HG03521 (cell line): ENCODE data around the gene RTN4R.
"Not testable (repeated sequence)": the region's sequence is repeated elsewhere in the genome, so short reads cannot be mapped to it uniquely, and the experiment has no call there.

ENCODE experiments used
- ATAC-seq: cut with Tn5 transposase; IDR thresholded peaks from one replicate; pipeline ENCODE4 v1.9.1; 2021; ENCODE audit warnings: mild to moderate bottlenecking, moderate library complexity; ENCODE audit not compliant: unreplicated experiment

RTN4R gene

GRCh38 chr22:20272700-20273099 lies 4.6 kb upstream of the RTN4R start:
- ATAC-seq = no peak

- ATAC-seq = no peak
Measured at GRCh38 chr22:20272174-20272573, 4.1 kb upstream of the RTN4R start.

- no peak for ATAC-seq
Measured at GRCh38 chr22:20271114-20271994, 3.2 kb upstream of the RTN4R start.

DNA sequence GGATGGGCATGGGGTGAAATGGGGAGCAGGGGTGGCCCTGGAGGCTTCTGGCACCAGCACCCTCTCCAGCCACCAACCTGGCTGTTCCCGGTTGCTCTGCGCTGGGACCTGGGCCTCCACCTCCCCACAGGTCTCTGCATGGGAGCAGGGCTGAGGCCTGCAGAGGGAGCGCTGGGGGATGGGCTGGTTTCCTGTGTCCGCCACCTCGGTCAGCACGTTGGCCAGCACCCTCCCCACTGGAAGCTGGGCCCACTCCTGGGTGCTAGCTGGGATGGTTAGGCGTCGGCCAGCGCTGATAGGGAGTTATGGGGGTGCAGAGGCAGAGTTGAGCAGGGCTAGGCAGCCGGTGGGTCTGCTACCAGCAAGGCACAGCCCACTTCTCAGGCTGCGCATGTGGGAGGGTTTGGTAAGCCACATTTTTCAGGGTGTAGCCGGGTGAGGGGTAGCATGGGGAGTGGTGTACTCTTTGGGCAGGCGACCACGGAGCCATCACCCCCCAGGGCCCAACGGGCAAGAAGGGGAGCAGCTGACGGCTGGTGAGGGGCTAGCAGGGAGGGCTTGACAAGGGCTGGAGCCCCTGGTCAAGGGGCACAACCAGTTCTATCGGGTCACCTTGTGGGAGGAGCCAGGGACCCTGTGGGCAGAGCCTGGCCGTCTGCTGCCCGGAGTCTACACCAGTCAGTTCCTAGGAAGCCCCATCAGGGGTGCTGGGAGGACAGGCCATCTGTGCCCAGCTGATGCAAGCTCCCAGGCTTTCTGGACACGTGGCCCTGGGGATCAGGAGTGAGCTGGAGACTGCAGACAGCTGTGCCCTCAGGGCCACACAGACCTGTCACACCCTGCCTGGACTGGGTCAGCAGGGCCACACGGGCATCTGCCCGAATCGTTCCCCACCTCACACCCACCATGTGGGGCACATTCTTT lies 2.3 kb upstream of the RTN4R start:
- ATAC-seq = not testable (repeated sequence)

DNA sequence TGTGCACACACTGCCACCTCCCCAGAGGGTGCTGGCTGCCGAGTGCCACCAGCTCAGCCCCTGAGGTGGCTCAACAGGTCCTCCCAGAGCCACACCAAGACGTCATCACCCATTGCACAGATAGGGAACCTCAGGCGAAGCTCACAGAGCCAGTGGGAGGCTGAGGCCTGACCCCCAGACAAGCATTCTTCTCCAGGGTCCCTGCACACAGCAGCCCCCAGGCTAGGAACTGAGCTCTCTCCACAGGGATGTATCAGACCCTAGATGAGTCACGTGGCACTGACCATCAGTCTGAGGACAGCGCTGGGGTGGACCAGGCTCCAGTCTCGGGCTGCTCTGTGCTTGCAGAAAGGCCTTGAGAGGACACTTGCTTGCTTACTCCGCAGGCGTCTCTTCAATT lies 1.6 kb upstream of the RTN4R start:
- ATAC-seq = not testable (repeated sequence)

DNA sequence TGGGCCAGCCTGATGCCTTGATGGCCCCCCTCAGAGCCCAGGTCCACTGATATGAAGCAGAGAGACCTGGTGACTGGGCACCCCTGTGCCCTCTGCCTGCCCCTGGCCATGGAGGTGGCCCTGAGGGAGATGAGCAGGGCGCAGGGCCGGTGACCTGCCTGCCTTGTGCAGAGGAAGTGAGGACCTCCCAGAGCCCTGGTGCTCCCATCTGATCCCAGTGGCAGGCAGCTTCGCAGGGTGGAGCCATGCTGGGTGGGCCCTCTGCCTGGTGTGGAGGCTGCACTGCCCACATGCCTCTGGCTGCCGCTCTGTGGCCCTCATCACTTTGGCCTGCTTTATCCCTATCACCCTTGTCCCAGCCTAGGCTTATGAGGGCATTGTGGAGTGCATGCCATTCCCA lies 1.1 kb upstream of the RTN4R start:
- not testable (repeated sequence) for ATAC-seq

GRCh38 chr22:20267441-20268278 lies 458 bp downstream of the RTN4R start:
- ATAC-seq = no peak

GRCh38 chr22:20266667-20267440 lies 1.3 kb downstream of the RTN4R start:
- ATAC-seq = not testable (repeated sequence)

GRCh38 chr22:20265772-20266666 lies 2.1 kb downstream of the RTN4R start:
- not testable (repeated sequence) for ATAC-seq

- no peak for ATAC-seq
Measured at GRCh38 chr22:20264614-20265452, 3.3 kb downstream of the RTN4R start.

DNA sequence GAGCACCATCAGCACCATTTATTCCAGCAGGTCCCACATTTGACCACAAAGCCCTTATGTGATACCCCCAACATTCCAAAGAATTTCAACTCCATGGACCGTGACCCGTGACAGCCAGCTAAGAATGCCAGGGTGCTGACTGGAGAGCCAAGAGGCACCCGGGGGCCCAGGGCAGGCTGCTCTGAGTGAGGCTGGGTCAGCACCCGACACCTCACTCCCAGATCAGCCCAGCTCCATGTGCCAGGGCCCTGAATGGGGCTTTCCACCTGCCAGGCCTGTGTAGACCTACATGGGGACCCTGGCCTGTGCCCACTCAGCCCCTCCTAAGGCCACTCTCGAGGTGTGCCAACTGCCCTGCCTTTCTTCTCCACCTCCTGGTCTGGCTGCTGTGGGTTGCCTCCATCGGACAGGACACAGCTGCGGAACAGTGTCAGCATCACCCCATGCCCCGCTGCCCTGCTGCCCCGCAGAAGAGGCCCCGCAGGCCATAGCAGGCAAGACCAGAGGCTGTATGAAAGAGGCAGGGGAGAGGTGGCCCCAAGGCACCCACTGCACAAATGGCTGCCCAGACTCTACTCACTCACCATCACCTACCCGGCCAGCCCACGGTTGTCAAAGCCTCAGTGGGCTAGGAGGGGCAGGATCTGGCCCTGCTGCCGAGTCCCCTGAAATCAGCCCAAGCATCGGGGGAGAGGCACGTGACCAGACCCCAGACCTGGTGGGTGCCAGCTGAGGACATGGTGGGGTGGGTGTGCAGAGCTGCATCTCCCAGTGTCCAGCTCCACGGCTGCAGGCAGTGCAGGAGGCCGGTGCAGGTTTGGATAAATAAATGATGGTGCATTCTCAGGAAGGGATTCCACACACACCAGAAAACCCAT lies 4.5 kb downstream of the RTN4R start:
- ATAC-seq = not testable (repeated sequence)

- no peak for ATAC-seq
Measured at GRCh38 chr22:20262582-20263147, 5.5 kb downstream of the RTN4R start.

DNA sequence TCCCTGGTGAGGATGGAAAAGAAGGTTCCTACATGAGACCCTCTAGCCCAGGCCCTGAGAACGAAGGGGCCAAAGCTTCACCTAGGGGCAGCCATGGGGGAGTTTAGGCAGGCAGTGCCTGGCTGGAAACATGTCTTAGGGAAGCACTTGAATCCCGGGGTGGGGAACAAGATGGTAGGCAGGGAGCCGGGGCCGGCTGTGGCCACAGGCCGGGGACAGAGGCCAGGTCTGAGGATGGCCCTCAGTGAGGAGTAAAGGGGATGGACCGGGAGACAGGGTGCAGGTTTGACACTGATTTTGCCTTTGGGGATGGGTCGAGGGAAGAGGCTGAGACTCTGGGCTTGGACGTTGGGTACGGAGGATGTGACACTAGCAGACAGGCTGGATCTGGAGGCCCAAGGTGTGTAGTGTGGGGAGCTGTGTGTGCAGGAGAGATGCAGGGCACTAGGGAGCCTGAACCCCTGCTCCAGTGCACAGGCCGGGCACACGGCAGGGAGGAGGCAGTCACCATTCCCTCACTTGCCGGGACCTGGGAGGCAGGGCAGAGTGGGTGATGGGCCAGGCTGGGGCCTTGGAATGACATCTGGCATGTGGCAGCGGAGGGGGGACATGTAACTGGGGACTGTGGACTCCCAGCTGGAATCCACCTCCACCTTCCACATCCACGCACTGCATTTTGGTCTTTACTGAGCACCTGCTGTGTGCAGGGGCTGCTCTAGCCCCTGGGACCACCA lies 6.1 kb downstream of the RTN4R start:
- ATAC-seq = no peak

DNA sequence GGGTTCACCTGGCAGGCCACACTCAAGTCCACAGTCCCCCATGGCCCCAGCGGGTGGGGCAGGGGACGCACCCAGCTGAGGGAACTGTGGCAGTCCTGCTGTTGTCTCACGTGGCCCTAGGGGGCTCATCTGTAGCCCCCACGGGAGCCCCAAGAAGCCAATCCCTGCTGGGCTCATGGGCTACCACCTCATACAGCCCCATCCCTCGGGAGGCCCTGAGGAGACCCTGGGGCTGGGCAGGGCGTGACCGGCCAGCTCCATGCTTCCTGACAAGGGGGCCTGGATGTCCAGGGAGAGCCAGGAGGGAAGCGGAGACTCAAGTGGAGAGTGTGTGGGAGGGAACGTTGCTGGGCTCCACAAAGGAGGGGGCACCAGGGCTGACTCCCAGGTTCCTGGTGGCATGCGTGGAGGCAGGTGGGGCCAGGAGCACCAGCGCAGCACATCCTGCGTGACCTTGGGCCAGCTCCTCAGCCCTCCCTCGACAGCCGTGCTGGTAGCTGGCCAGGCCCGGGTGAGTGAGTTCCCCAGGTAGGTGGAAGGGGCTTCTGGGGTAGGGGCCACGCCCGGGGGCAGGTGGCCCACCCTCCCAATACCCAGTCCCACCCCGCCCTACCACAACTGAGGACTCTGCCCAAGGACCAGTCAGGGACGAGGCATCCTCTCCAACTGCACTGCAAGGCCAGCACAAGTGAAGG lies 7.9 kb downstream of the RTN4R start:
- ATAC-seq = no peak

DNA sequence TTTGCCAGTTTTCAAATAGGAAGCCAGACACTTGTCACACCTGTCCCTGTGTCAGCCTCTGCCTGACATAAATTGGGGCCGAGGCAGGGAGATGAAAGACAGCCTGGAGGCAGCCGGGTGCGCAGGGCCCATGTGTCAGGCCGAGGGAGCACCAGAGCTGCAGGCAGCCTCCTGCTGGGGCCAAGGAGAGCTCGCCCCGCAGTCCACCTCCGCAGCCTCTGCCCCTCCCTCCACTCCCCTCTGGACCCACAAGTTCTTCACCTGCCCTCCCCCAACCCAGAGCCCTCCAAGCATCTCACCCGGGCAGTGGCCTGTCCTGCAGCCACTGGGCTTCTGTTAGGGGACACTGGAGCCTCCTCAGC lies 8.8 kb downstream of the RTN4R start:
- ATAC-seq = no peak
